Immature natural killer cell (primary cell): Measurements from ENCODE around the gene LSMEM2. TPM values are rescaled to one million over a fixed set of nuclear protein-coding genes. Genes with fewer than 3 reads are reported as not detected.

Source experiments
- DNase-seq, 3 donors: peaks; one replicate each; pipeline ENCODE4 v3.0.0; 2022; ENCODE audit warnings: mixed read lengths in 1 of 3
- H3K27ac Mint-ChIP-seq, 6 donors: one replicate each; pipeline ENCODE4 v1.8.0; 2020; ENCODE audit warnings: mixed read lengths in 6 of 6, mild to moderate bottlenecking in 5 of 6, inconsistent platforms in 4 of 6, moderate library complexity in 3 of 6
- H3K27me3 Mint-ChIP-seq, 3 donors: one replicate each; pipeline ENCODE4 v1.8.0; 2020 to 2021; ENCODE audit warnings: low read depth in 3 of 3, mild to moderate bottlenecking in 3 of 3, mixed read lengths in 3 of 3, moderate library complexity in 3 of 3, inconsistent platforms in 1 of 3
- H3K36me3 Mint-ChIP-seq, 3 donors: one replicate each; pipeline ENCODE4 v1.8.0; 2020; ENCODE audit warnings: mixed read lengths in 3 of 3, inconsistent platforms in 2 of 3, mild to moderate bottlenecking in 2 of 3
- H3K4me1 Mint-ChIP-seq, 2 donors: one replicate each; pipeline ENCODE4 v1.8.0; 2020; ENCODE audit warnings: inconsistent platforms in 2 of 2, mild to moderate bottlenecking in 2 of 2, mixed read lengths in 2 of 2, moderate library complexity in 1 of 2
- H3K4me3 Mint-ChIP-seq, 5 donors: one replicate each; pipeline ENCODE4 v1.8.0; 2020; ENCODE audit warnings: mild to moderate bottlenecking in 5 of 5, mixed read lengths in 5 of 5, inconsistent platforms in 3 of 5, moderate library complexity in 3 of 5
- H3K9me3 Mint-ChIP-seq, 6 donors: one replicate each; pipeline ENCODE4 v1.8.0; 2020; ENCODE audit warnings: mild to moderate bottlenecking in 6 of 6, mixed read lengths in 6 of 6, inconsistent platforms in 4 of 6, moderate library complexity in 3 of 6
- polyA plus RNA-seq, 3 donors: library from polyadenylated mRNA; unstranded; fragments of 300-500 nt; fragmentation: Illumina TruSeq; gene quantifications; one replicate each; pipeline ENCODE4 v1.2.3, GENCODE V29; 2021

Gene LSMEM2
- polyA plus RNA-seq, 3 donors from 2014 or later, result not detected

DNA sequence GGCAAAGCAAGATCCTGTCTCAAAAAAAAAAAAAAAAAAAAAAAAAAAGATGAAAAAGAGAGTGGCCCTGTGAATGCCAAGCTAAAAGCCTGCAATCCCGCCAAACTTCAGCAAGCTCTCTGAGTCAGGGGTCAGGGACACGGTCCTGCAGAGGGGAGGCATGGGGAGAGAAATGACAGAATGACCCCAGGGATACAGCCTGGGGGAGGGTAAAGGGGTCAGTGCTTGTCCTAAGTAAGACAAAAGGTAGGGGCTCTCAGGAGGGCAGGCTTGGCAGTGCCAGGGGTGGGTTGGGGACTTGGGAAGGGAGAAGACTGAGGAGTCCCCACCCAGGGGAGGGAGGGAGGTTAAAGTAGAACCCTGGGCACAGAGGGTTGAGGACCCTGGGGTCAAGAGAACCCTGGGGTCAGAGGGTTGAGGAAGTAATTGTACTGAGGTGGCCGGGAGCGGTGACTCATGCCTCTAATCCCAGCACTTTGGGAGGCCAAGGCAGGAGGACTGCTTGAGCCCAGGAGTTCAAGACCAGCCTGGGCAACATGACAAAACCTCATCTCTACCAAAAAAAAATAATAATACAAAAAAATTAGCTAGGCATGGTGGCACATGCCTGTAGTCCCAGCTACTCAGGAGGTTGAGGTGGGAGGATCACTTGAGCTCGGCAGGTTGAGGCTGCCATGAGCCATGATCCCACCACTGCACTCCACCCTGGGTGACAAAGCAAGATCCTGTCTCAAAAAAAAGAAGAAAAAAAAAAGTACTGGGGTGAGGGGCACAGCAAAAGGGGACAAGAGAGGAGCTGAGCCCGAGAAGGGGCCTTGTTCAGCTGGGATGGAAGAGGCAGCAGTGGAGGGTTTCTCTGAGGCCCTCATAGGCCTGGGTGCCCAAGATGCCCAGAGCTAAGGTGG, 15.2 kb upstream of the LSMEM2 start:
- no peaks in the 10 kb centered on the region for H3K9me3 Mint-ChIP-seq
- peak overlapping the region in 1 of 6 donors; percentile 39 for H3K27ac Mint-ChIP-seq
- no peak overlapping the region for H3K4me3 Mint-ChIP-seq
- no peak for DNase-seq
- H3K27me3 Mint-ChIP-seq, result peaks cover 4 to 6% (median 5%) of the 10 kb centered on the region in 3 donors
- H3K36me3 Mint-ChIP-seq, result no peaks in the 10 kb centered on the region
- H3K4me1 Mint-ChIP-seq, result peaks cover 0 to 4% of the 10 kb centered on the region in 2 donors

DNA sequence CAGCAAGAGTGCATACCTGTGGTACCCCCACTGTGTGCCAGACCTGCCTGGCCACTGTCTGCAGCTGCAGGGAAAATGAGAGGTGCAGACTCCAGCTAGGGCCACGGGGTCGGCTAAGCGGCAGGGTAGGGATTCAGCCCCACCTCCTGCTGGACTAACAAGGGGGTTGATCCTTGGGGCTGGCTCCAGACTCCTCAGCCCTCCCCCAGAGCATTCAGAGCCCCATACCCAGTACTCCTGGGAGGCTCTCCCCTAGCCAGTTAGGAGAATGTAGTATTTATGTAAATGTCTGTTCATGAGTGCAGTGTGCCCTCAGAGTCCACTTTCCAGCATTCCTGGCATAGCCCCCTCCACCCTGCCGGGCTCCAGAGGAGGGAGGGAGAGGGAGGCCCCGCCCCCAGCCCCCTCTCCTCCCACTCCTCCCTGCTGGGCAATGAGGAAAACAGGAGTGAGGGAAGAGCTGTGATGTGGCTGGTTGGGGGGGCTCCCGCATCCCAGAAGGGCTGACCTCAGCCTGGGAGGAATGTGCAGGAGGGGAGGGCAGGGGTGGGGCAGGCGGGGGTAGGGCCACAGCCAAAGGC, 14.4 kb upstream of the LSMEM2 start:
- peaks cover 0 to 4% of the 10 kb centered on the region in 2 donors for H3K4me1 Mint-ChIP-seq
- peaks cover 4 to 6% (median 5%) of the 10 kb centered on the region in 3 donors for H3K27me3 Mint-ChIP-seq
- no peak overlapping the region for H3K4me3 Mint-ChIP-seq
- no peak for DNase-seq
- no peak overlapping the region for H3K27ac Mint-ChIP-seq
- H3K36me3 Mint-ChIP-seq, result no peaks in the 10 kb centered on the region
- no peaks in the 10 kb centered on the region for H3K9me3 Mint-ChIP-seq

DNA sequence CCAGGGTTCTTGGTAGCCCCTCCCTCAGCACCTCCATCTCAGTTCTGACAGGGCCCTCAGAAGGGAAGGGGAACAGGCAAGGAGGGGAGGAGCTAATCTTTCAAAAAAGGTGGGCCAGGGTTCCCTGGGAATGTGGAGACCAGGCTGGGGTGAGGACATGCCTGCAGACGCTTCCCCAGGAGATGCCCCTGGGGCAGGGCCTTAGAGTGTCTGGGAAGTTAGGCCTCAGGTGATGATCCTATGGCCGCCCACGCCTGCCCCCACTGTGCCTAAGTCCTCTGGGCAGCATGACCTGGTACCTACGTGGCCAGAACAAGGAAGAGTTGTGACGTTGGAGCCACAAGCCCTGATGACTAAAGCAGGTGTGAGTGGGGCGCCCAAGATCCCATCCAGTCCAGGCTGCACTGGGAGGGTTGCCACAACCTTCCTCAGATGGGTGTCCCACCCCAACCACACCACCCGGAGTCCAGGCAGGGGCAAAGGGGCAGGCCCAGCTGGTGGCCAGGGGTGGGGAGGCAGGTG, 13.9 kb upstream of the LSMEM2 start:
- H3K36me3 Mint-ChIP-seq, result no peaks in the 10 kb centered on the region
- no peak for DNase-seq
- no peak overlapping the region for H3K27ac Mint-ChIP-seq
- no peaks in the 10 kb centered on the region for H3K9me3 Mint-ChIP-seq
- peaks cover 2 to 6% (median 5%) of the 10 kb centered on the region in 3 donors for H3K27me3 Mint-ChIP-seq
- no peak overlapping the region for H3K4me3 Mint-ChIP-seq
- peaks cover 0 to 1% of the 10 kb centered on the region in 2 donors for H3K4me1 Mint-ChIP-seq

DNA sequence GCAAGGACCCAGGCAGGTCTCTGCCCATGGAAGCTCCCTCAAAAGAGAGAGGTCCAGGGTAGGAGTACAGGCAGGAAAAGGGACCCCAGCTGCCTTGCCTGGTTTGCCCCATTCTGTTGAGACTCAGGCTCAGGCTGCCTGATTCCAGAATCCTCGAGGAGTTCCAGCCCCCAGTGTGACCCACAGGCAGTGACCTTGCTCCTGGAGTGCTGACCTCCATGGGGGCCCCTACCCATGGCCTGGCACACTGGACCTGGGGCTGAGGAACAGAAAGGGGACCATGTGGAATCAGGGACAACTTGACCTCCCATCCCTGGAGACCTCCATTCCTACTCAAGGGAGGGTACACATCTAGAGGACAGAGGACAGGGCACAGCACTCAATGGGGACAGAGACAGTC, 13.3 kb upstream of the LSMEM2 start:
- Mint-ChIP-seq H3K27me3 (peaks cover 2 to 6% (median 5%) of the 10 kb centered on the region in 3 donors), H3K36me3 (no peaks in the 10 kb centered on the region), H3K27ac (peak overlapping the region in 1 of 6 donors; percentile 33), H3K4me1 (peaks cover 0 to 1% of the 10 kb centered on the region in 2 donors), H3K9me3 (no peaks in the 10 kb centered on the region), H3K4me3 (no peak overlapping the region)
- no peak for DNase-seq

DNA sequence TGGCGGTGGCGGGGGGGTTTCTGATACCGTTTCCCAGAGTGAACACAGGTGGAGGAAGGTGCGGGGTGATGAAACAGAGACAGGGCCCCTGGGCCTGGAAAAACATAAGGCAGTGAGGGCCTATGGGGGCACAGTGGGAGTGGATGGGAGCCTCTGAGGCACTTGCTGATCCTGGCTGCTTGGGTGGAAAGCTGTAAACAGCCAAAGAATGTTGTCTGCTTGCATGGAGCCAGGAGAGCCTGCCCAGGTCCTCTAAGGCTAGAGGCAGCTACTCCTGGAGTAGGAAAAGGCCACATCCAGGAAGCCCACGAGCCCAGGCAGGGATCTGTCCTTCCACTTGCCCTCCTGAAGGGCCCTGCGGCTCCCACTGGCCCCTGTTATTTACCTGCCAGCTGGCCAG, 12.9 kb upstream of the LSMEM2 start:
- no peak for DNase-seq
- H3K27ac Mint-ChIP-seq, result peak overlapping the region in 1 of 6 donors; percentile 33
- no peak overlapping the region for H3K4me3 Mint-ChIP-seq

DNA sequence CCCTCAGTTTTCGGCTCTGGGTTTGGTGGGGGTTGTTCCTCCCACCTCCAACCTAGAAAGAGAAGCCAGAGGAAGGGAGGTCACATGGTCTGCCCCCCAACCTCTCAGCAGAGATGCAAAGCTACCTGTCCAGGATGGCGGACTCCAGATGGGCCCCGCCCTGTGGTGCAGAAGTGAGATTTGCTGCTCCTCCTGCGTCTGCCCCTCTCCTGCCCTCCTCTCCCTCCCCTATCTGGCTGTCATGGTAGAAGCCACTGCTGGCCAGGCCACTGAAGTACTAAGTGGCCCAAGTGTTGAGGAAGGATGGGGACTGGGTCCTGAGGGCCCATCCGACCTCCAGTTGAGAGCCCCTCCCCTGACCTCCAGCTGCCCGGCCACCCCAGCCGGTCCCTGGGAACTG, 12.1 kb upstream of the LSMEM2 start:
- Mint-ChIP-seq H3K27me3 (peaks cover 0 to 6% (median 5%) of the 10 kb centered on the region in 3 donors), H3K36me3 (no peaks in the 10 kb centered on the region), H3K4me1 (peaks cover 0 to 4% of the 10 kb centered on the region in 2 donors), H3K9me3 (no peaks in the 10 kb centered on the region), H3K27ac (no peak overlapping the region), H3K4me3 (no peak overlapping the region)
- DNase-seq, result no peak

More for the DNA sequence above, 12.9 kb upstream of the LSMEM2 start:
- Mint-ChIP-seq H3K27me3 (peaks cover 2 to 6% (median 5%) of the 10 kb centered on the region in 3 donors), H3K4me1 (peaks cover 0 to 1% of the 10 kb centered on the region in 2 donors), H3K36me3 (no peaks in the 10 kb centered on the region), H3K9me3 (no peaks in the 10 kb centered on the region)

DNA sequence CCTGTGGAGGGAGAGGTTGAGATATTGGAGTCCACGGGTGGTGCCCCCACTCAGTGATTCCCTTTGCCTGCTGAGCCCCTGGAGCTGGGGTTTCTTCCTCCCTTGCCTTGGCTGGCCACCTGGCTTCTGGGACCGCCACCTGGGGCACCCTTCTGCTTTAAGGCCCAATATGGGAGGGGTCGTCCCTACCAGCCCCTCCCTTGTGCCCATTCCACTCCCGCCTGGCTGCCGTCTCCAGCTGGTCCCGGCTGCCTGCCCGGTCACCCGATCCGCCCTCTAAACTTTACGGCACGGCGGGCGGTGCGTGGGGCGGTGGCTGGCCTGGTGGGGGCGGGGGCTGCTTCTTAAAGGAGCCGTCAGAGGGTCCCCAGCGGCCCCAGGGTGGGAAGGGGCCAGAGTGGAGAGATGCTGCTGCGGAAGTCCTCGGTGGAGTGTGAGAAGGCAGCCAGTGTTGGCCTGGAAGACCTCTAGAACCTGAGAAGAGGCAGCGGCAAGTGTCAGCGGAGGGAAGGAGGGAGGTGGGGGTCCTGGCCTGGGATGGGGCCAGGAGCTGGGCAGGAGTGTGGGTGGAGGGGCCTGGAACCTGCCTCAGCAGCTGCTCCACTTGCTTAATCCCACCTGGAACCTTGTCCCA, 11.5 kb upstream of the LSMEM2 start:
- Mint-ChIP-seq H3K27ac (no peak overlapping the region), H3K4me3 (no peak overlapping the region), H3K36me3 (no peaks in the 10 kb centered on the region), H3K27me3 (peaks cover 0 to 6% (median 5%) of the 10 kb centered on the region in 3 donors), H3K4me1 (peaks cover 0 to 4% of the 10 kb centered on the region in 2 donors), H3K9me3 (no peaks in the 10 kb centered on the region)
- DNase-seq, result no peak

DNA sequence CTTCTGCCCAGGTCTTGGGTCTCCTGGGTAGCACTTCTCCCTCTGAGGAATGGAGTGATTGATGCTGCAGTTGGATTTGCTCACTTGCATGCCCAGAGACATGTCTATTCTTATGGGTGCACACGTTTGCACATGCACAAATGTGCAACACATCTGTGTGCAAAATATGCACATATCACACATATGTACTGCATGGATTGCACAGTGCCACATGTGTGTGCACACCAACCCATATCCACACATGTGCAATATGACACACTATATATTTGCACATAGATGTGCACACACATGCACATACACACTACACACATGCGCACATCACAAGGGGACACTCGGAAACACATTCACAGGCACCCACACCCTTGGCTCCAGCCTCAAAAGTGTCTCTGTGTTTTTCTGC, 10.6 kb upstream of the LSMEM2 start:
- Mint-ChIP-seq H3K4me3 (no peak overlapping the region), H3K27ac (no peak overlapping the region), H3K27me3 (peaks cover 4 to 11% (median 6%) of the 10 kb centered on the region in 3 donors), H3K36me3 (no peaks in the 10 kb centered on the region), H3K4me1 (peaks cover 6 to 9% of the 10 kb centered on the region in 2 donors), H3K9me3 (no peaks in the 10 kb centered on the region)
- no peak for DNase-seq

DNA sequence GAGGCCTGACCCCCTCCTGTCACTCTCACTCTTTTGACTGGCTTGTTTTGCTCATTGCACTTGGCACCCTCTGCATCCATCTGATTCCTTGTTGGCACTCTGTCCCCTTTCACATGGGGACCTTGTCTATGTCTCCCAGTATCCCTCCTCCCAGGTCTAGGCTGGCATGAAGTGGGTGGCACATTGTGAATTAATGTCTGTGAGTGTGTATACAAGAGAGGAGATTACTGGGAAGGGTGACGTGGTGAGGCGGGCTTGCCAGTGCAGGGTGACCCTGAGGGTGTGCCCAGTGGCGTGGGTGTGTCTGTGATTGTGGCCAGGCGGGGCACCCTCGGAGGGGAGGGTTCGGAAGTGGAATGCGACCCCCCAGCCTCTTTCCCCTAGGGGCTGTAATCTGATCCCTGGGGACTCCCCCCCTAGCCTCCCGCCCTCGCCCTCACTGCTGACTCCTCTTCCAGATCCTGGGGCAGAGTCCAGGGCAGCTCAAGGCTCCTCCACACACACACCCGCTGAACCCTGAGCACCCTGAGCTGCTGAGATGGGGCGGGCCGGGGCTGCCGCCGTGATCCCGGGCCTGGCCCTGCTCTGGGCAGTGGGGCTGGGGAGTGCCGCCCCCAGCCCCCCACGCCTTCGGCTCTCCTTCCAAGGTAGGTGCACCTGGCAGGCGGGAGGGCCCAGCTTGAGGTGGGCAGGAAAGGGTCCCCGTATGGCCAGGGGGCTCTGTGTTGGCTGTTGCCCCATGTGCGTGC, 10.0 kb upstream of the LSMEM2 start, which contains the start of gene SEMA3B:
TSS of gene SEMA3B (plus strand) at position 445 of the 749 bp plus-strand sequence. CDS start at position 539, 94 bp downstream.
- peaks cover 4 to 11% (median 5%) of the 10 kb centered on the region in 3 donors for H3K27me3 Mint-ChIP-seq
- H3K4me1 Mint-ChIP-seq, result peaks cover 6 to 10% of the 10 kb centered on the region in 2 donors
- H3K4me3 Mint-ChIP-seq, result no peak within 1 kb of the TSS
- DNase-seq, result no peak
- H3K9me3 Mint-ChIP-seq, result no peaks in the 10 kb centered on the region
- H3K36me3 Mint-ChIP-seq, result no peaks in the 10 kb centered on the region
- no peak within 1 kb of the TSS for H3K27ac Mint-ChIP-seq

DNA sequence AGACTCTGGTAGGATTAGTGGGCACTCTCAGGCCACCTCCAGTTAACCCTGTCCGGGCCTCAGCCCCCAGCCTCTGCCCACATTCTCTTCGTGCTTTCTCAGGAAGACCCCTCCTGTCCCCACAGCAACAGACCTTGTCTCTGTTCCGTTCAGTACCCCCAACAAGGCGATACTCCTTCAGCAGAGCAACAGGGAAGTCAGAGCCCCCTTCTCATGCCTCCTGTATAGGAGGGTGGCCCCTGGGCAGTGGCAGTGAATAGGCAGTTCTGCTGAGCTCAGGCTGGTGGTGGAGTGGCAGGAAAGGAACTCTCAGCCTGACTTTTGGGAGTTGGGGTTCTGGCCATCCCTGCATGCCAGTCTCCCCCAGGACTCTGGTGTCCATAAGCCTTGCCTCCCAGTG, 9.4 kb upstream of the LSMEM2 start:
- no peak for DNase-seq
- Mint-ChIP-seq H3K27ac (no peak overlapping the region), H3K4me1 (peaks cover 12 to 14% of the 10 kb centered on the region in 2 donors), H3K4me3 (no peak overlapping the region), H3K27me3 (peaks cover 10 to 14% (median 10%) of the 10 kb centered on the region in 3 donors), H3K9me3 (no peaks in the 10 kb centered on the region), H3K36me3 (no peaks in the 10 kb centered on the region)

DNA sequence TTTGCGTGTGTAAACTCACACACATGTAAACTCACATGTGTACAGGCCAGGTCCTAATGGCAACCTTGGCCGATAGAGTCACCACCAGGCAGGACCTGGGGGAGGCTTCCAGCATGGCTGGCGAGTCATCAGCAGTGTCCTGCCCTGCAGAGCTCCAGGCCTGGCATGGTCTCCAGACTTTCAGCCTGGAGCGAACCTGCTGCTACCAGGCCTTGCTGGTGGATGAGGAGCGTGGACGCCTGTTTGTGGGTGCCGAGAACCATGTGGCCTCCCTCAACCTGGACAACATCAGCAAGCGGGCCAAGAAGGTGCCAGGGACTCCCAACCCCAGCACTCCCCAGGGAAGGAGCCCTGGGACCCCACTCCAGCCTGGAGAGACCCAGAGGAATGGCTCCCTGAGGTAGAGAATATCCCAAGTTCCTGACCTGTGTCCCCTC, 8.9 kb upstream of the LSMEM2 start:
- Mint-ChIP-seq H3K4me3 (no peak overlapping the region), H3K27ac (no peak overlapping the region), H3K36me3 (no peaks in the 10 kb centered on the region), H3K4me1 (peaks cover 14 to 16% of the 10 kb centered on the region in 2 donors), H3K27me3 (peaks cover 13 to 14% (median 14%) of the 10 kb centered on the region in 3 donors), H3K9me3 (no peaks in the 10 kb centered on the region)
- no peak for DNase-seq

DNA sequence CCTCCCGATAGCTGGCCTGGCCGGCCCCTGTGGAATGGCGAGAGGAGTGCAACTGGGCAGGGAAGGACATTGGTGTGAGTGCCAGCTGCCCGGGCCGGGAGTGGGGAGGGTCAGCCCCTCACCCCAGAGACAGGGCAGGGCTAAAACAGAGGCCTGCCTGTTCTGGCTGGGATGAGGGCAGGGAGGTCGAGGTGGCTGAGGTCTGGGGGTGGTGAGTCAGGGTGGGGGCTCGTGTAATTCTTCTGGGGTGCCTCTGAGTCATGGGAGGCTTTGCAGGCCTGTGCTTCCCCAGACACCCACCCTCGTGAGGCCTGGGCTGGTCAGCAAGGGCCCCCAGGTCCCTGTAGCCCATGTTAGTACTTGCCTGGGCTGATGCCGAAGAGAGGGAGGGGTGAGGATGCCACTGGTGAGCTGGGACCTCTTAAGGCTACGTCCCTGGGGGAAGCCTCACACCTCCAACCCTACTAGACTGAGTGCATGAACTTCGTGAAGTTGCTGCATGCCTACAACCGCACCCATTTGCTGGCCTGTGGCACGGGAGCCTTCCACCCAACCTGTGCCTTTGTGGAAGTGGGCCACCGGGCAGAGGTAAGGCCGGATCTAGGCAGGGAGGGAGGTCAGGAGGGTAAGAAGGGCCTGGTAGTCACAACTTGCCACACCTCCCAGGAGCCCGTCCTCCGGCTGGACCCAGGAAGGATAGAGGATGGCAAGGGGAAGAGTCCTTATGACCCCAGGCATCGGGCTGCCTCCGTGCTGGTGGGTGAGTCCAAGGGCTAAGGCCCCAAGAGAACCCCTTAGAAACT, 8.3 kb upstream of the LSMEM2 start:
- Mint-ChIP-seq H3K27me3 (peaks cover 17 to 19% (median 19%) of the 10 kb centered on the region in 3 donors), H3K36me3 (no peaks in the 10 kb centered on the region), H3K9me3 (no peaks in the 10 kb centered on the region), H3K27ac (no peak overlapping the region), H3K4me1 (peaks cover 19% of the 10 kb centered on the region in 2 donors), H3K4me3 (no peak overlapping the region)
- no peak for DNase-seq
